ENCODE data around the gene ZFYVE28.
"Not testable (repeated sequence)": the region's sequence is repeated elsewhere in the genome, so short reads cannot be mapped to it uniquely, and the experiment has no call there.

Gene ZFYVE28

DNA sequence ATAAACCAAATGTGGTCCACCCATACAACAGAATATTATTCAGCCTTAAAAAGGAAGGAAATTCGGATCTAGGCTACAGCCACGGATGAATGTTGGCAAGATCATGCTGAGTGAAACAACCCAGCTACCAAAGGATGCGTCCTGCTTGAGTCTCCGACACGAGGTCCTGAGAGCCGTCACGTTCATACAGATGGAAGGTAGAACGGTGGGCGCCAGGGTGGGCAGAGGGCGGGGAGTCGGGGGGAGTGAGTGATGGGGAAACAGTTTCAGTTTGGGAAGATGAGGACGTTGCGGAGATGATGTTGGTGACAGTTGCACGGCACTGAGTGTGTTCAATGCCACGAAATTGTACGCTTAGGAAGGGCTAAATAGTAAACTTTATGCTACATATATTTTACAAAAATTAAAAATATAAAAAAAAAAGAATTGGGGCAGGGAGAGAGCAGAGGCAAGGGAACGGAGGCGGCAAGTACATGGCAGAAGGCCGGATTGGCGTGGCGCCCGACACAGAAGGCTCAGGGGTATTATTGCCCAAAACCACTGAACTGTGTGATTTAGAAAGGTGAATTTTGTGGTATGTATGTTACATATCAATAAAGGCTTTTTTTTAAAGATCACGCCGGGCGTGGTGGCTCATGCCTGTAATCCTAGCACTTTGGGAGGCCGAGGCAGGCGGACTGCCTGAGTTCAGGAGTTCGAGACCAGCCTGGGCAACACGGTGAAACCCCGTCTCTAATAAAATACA is 141.7 kb downstream of the ZFYVE28 start:
- intact Hi-C loops (cut with DNase I), result no loop called here
- no peak for DNase-seq

DNA sequence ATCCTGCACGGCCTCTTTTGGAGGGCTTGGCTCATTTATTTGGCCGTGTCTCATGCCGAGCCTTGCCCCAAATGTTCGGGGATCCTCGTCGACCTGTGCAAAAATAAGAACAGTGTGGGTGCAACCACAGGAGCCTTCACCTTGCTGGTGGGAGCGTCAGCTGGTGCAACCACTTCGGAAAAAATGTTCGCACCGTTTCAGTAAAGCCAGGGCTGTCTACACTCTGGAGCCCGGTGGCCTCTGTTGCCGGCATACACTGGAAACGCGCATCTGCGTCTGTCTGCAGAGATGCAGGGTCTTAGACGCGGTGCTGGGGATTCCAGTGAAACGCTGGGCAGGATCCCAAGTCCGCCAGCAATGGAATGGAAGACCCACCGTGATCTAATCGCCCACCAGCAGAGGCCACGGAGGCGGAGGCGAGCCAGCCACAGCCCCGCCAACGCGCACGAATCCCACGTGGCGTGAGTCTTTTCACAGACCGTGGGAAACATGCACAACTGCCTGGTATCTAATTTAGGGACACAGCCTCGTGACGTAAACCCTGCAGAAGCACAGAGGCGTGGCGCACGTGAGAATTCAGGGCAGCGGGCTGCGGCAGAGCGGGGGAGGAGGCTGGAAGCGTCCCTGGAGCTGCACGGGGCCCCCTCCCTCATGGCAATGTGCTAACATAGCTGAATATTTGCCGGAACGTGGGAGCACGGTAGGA is 142.7 kb downstream of the ZFYVE28 start:
- intact Hi-C loops (cut with DNase I), result no loop called here
- no peak for DNase-seq

DNA sequence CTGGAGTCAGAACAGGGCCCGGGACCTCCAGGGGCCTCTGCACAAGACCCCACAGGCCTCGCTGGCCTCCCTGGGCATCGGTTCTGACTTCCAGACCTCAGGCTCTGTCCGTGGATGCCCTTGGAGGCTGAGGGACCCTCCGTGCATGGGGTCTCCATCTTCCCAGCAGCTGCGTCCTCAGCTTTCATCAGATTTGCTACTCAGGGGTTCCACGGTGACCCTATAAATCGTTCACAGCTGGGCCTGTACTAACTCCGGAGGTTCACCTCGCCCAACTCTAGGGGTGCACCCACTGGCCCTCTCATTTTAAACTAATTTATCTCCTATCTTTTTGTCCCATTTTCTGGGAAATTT is 143.4 kb downstream of the ZFYVE28 start:
- DNase-seq; intact Hi-C loops (cut with DNase I): not testable (repeated sequence)

DNA sequence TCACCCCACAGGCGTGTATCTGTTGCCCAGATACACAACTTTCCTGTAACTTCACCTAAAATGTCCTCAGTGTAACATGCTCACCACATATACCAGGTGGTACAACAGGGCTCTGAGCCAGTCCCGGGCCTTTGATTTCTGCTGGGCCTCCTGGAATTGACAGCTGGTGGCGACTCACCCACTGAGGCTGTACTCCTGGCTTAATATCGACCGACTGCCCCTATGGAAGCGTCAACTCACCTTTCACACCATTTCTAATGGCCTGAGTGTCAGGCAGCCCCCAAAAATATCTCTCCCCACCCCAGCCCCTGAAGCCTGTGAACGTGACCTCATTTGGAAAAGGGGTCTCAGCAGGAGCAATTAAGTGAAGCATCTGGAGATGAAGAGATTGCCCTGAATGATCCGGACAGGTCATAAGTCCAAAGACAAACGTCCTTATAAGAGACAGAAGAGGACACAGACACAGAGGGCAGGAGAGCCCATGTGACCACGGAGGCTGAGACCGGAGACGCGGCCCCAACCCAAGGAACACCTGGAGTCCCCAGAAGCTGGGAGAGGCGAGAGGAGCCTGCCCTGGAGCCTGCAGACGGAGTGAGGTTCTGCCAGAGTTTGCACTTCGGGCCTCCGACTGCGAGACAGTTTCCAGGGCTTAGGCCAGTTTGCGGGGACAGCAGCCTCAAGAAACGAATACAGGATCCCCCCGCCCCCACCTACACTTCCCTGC is 144.0 kb downstream of the ZFYVE28 start:
- intact Hi-C loops (cut with DNase I), result no loop called here

DNA sequence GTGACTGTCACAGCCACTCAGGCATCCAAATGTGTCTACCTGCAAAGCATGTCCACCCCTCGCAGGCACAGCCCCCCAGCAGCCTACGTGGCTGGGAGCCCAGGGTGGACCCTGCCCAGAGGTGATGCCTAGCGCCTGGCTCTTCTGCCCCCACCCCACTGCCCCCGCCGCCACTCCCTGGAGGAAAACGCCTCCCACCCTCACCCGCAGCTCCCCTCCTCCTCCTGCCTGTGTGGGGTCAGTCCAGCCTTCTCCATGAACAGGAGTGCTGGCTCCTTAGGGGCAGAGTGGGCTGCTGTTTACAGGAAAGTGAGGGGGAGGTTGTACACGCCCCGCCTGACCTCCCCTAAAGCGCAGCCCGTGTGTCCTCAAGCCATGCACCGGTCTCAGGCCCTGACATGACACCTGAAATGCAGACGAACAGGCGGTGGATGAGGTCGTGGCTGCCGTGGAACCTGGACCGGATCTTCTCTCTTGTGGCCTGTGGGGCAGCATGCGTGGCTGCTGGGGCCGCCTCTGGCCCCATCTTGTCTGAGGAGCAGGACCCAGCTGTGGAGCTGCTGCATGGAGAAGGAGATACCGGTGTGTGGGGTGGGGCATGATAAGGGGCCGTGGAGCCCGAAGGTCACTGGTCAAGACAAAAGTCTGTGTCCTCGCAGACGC is 144.7 kb downstream of the ZFYVE28 start:
- intact Hi-C loops (cut with DNase I), result no loop called here
- no peak for DNase-seq

More for the DNA sequence above, 144.0 kb downstream of the ZFYVE28 start:
- DNase-seq, result no peak

DNA sequence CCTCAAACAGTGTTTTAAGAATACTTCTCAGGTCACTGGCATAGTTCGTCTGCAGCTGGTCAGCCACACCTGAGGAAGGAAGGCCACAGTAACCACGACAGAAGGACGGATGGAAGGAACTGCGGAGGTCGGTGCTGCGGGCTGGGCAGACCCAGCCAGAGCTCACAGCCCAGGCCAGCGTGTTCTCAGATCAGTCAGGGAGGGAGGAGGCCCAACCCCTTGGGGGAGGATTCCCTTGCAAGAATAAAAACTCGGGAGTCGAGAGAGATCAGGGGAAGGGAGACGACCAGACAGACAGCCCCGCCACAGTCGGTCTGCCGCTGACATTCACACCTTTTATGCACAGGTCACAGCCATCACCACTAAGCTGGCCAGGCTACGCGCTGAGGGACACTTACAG is 145.2 kb downstream of the ZFYVE28 start:
- DNase-seq, result no peak
- intact Hi-C loops (cut with DNase I), result no loop called here

DNA sequence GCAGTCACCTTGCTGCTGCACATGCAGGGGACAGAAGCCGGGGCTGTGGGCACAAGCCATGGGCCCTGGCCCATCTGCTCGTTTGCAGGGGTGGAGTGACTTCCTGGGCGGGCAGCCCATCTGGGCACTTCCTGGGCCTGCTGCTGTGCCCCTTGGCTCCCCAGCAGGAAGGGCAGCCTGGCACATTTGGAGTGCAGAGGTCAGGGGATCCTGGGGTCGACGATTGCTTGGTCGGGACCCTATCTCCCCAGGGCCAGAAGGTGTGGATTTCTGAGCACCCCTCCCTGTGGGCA is 145.7 kb downstream of the ZFYVE28 start:
- DNase-seq, result no peak
- intact Hi-C loops (cut with DNase I), result no loop called here

DNA sequence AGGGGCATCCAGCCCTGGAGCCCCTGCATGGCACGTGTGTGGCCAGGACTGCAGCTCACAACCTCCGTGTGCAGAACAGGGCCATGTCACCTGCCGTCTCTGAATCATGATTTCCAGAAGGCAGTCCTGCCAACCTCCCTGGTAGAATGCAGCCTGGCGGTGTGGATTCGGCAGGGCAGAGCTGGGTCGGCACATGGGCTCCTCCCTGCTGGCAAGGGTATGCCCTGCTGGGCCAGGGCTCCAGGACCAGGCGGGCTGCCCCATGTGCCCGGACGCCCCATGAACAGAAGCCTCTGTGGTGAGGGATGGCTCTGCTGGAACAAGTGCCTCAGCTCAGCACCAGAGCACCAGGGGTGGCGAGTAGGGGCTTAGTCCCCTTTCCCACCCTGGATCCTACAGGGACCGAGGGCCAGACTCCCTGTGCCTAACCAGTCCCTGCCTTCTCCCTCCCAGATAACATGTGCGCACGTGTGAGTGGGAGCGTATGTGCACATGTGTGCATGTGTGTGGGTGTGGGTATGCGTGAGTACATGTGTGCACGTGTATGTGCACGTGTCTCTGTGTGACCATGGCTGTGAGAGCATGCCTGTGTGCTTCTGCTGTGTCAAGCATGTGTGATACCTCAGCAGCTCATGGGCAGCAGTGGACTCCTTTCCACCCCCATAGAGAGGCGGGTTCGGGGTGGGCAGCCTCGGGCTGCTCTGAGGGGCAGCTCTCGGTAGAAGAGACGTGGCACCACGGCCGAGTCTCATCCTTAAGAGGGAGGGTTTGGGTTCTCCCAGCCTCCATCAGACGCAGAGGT is 146.2 kb downstream of the ZFYVE28 start:
- no peak for DNase-seq
- intact Hi-C loops (cut with DNase I), result no loop called here

DNA sequence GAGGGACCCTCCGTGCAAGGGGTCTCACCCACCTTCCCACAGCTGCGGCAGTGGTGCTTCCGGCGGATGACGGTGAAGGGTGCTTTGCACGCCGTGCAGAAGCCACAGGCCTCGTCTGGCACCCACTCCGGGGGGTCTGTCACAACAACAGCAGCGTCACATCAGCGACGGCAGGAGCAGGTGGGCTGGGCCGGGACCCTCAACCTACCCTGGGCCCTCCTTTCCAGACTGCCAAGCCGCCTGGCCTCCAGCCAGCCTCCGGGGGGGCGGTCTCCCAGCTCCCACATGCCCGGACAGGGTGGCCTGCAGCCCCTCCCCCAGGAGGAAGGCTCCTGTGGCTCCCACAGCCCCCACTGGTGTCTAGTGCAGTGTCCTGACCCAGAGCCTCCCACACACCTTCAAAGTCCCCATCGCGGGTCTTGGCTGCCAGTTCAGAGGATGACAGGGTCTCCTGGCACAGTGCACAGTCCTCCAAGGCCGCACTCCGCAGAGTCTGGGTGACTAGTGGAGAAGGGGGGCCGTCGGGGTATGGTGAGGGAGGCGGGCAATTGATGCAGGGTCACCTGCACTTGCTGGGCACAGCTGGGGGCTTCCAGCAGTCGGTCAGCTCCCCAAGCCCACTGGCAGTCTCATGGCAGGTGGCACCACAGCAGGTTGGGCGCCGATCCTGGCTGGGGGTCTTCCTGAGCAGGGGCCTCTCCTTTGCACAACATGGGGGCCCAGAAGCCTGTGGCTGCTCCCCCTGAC is 147.0 kb downstream of the ZFYVE28 start:
- intact Hi-C loops (cut with DNase I), result no loop called here
- no peak for DNase-seq

DNA sequence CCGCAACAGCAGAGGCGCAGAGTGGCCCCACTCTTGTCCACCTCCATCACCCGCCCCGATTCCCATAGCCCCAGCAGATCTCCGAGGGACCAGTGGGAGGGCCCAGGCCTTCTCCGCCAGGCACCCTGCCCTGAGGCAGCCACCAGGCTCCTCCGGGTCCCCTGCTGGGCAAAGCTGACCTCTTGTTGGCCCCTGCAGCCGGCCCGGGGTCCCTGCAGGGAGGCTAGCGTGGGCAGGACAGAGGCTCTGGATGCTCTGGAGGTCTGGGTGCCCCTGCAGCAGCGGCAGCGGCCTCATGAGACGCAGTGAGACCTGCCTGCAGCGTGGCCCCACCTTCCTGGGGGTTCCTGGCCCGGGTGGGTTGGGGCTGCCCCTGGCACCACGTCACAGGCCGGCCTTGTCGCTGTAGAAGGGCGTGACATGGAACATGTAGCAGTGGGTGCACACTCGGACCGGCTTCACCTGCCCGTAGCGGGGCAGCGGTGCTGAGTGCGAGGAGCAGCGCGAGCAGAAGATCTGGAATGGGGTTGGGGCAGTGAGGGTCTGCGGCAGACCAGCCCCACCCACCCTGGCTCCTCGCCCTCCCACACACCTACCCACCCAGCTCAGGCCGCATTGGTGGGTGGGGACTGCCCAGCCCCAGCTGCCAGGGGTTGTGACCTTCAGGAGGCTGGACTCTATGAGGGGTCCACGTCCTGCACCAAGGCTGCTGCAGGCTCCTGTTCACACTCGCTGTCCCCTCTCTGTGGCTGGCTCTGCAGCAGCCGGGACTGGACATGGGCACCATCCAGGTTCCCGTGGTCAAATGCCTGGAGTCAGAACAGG is 147.9 kb downstream of the ZFYVE28 start:
- intact Hi-C loops (cut with DNase I), result no loop called here
- no peak for DNase-seq

DNA sequence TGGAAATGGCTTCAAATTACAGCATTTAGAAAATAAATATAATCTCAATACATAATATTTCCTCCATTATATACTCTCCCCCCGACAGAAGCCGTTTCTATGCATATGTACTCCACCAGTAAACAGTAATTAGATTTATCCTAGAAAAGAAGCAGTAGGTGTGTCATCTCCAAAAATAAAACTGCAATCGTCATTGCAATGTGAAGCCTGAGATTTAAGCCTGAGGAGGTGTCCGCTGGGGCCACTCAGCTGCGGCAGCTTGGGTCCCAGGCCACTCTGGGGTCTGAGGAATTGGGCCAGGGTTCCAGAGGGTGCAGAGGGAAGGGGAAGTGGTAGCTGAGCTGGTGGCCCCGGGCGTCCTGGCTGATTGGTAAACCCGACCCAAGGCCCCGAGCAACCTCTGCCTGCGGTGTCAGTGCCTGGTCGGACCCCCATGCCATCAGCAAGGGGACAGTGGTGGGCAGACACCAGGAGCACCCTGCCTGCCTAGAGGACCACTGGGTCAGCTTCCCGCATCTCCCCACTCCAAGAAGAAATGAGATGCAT is 148.8 kb downstream of the ZFYVE28 start:
- intact Hi-C loops (cut with DNase I), result no loop called here
- no peak for DNase-seq

DNA sequence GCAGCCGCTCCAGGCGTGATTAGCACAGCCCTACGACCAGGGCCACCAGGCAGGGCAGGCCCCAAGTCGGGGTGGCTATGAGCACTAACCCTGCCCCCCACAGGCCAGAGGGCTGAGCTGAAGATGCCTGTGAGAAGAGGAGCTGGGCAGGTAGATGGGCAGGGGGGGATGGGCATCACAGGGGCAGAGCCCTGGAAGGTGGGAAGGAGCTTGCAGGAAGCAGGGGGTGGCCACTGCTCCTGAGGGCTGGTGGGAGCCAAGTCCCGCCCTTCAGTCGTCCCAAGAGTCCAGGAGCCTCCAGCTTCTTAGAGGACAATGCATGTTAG is 149.3 kb downstream of the ZFYVE28 start:
- intact Hi-C loops (cut with DNase I), result no loop called here
- DNase-seq, result no peak

DNA sequence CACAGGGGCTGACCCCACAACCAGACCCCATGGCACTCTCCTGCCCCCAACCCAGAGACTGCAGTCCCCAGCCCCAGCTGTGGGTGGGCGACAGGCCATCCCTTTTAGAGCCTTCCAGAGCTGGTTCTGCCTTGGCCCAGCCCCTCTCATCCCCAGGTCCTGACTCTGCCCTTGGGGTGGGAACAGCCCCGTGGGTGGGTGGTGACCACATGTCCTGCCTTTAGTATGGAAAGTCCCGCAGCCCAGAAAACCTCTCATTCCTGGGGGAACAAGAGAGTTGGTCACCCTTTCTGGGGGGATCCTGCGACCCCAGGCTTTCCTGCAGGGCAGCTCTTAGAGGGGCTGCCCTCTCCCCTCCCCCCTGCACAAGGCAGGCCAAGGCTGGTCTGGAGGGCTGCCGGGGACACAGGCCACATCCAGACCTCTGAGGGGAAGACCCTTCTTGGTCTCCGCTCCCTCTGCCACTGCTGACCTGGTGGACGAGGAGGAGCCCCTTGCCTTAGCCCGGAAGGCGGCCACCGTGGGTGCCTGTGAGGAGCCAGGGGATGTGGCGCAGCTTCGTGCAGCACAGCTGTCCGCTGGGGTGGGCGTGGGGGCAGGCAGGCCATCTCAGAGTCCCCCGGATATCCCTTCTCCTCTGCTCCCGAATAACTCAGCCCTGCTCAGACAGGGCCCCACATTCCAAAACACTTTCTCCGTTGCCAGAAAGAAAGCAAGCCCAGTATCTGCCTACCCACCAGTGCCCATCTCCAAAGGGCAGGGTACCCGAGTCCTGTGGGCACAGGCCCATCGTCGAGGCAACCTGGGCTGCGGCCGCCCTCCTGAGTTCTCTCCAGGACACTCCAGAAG is 149.9 kb downstream of the ZFYVE28 start:
- intact Hi-C loops (cut with DNase I), result no loop called here
- DNase-seq, result no peak

DNA sequence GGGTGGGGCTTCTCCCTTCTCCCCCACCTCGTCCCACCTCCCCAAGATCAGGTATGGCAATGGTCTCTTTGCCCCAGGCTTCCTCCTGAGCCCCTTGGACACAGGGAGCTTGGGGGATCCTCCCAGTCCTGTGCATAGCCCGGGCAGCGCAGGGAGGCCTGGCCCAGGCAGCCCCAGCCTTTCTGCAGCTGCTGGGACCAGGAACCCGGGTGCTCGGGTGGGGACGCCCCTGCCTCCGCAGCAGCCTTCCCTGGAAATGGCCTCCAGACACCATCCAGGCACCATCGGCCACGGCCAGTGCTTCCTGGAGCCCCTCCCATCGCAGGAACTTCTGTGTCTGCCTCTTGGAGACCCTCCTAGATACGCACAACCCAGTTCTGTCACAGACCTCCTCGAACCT is 150.6 kb downstream of the ZFYVE28 start:
- no peak for DNase-seq
- intact Hi-C loops (cut with DNase I), result no loop called here

DNA sequence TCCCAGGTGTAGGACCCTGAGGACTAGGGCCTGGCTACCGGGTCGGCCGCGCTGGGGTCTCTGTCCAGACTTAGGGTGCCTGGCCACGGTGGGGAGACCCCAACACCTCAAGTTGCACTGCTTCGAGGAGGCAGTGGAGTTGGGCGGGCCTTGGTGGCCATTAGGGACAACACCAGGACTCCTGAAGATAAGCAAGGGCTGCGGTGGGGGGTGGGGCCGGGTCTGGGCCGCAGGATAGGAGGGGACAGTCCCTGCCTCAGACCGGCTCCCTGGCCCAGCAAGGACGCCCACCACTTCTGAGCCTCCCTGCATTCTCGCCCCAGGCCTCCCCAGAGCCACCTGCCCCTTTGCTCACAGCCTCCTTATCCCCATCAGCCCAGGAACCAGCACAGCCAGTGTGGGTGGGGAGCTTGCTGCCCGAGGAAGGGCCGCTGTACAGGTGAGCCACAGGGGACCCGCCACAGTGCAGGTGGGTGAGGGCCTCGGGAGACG is 151.1 kb downstream of the ZFYVE28 start:
- intact Hi-C loops (cut with DNase I), result no loop called here
- no peak for DNase-seq

DNA sequence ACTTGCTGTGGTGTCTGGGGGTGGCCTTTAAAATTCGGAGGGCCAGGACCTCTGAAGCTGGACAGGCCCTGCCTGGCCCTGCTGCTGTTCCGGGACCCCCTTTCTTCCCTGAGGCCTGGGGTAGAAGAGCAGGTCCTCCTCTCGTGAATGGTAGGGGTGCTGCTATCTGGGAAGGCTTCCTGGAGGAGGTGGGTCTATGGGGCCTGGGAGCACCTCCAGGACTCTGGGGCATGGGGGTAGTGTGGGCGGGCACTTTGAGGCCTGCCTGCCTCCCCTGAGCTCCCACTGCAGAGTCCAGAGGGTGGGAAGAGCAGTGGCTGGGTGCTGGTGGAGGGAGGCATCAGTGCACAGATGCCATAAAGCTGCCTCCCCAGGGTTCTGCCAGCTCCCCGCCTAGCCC is 151.6 kb downstream of the ZFYVE28 start:
- intact Hi-C loops (cut with DNase I), result no loop called here
- no peak for DNase-seq
